Activated CD8-positive, alpha-beta T cell treated with anti-CD3 and anti-CD28 coated beads for 36 hours (primary cell): ENCODE results near the gene FDX1. TPM values are rescaled to one million over a fixed set of nuclear protein-coding genes. Genes with fewer than 3 reads are reported as not detected.
A peak's percentile ranks its signal among the peaks of the same experiment; 100 is the strongest.

ENCODE experiments used
- ATAC-seq: fragments of 200-7000 bp; cut with Tn5 transposase; one replicate; pipeline ENCODE4 v1.10.0; 2021; ENCODE audit warnings: mild to moderate bottlenecking, moderate library complexity
- CTCF ChIA-PET: fragments of 350-600 bp; sonication (Branson Sonifier 250); formaldehyde crosslinking; loops from one replicate; lab custom pipeline; 2021; ENCODE audit warnings: antibody characterized with exemption; lab: Charles Lee
- POLR2A ChIA-PET: fragments of 350-600 bp; sonication (Branson Sonifier 250); formaldehyde crosslinking; loops from one replicate; lab custom pipeline; 2021; ENCODE audit warnings: antibody characterized with exemption; lab: Charles Lee
- DNase-seq: peaks from one replicate; pipeline ENCODE4 v3.0.0-alpha.2; 2020
- H3K27ac Mint-ChIP-seq: one replicate; pipeline ENCODE4 v1.8.0; 2021; ENCODE audit warnings: mild to moderate bottlenecking, mixed read lengths
- H3K27me3 Mint-ChIP-seq: one replicate; pipeline ENCODE4 v1.8.0; 2021; ENCODE audit warnings: mixed read lengths
- H3K36me3 Mint-ChIP-seq: one replicate; pipeline ENCODE4 v1.8.0; 2021; ENCODE audit warnings: low read depth, mixed read lengths
- H3K4me1 Mint-ChIP-seq: one replicate; pipeline ENCODE4 v1.8.0; 2021; ENCODE audit warnings: low read depth, mixed read lengths
- H3K4me3 Mint-ChIP-seq: one replicate; pipeline ENCODE4 v1.8.0; 2021; ENCODE audit warnings: mild to moderate bottlenecking, moderate library complexity, mixed read lengths
- H3K9me3 Mint-ChIP-seq: one replicate; pipeline ENCODE4 v1.8.0; 2021; ENCODE audit warnings: mixed read lengths
- intact Hi-C: fragments of 100-400 bp; cut with micrococcal nuclease; formaldehyde crosslinking; loops from one replicate; pipeline ENCODE4 v1.10.0; 2022
- total RNA-seq, 2 experiments: library from RNA; stranded (reverse); gene quantifications; one replicate each; pipeline ENCODE4 v1.2.3, GENCODE V29; 2021
- TF ChIP-seq, protein P1 (sequence below): fragments of 200-600 bp; IDR thresholded peaks from one replicate; pipeline ENCODE4 v1.8.0; 2022; ENCODE audit warnings: antibody characterized with exemption, mild to moderate bottlenecking

Gene FDX1
- total RNA-seq, 2 experiments from 2014 or later: 16.9 to 17.2 TPM

DNA sequence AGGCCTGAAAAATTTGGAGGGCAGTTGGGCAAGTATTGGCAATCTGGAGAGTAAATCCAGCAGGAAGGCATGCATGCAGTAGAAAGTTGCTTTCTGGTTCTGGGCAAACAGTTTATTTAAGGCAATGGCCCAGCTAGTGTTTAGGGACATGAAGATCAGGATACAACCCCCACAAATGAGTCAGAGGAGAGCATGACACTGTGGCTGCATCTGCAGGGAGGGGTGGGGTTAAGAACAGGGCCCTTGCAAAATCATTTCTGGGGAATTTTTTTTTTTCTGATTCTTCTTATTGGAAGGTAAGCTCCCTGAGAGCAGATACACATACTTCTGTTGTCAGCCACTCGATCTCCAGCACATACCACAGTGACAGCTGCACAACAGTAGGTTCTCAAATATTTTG lies 61.1 kb downstream of the FDX1 start:
- Mint-ChIP-seq H3K36me3 (no peaks in the 10 kb centered on the region), H3K9me3 (no peaks in the 10 kb centered on the region), H3K27me3 (no peaks in the 10 kb centered on the region), H3K4me1 (no peaks in the 10 kb centered on the region), H3K27ac (no peak overlapping the region), H3K4me3 (no peak overlapping the region)
- TF ChIP-seq, protein P1, sequence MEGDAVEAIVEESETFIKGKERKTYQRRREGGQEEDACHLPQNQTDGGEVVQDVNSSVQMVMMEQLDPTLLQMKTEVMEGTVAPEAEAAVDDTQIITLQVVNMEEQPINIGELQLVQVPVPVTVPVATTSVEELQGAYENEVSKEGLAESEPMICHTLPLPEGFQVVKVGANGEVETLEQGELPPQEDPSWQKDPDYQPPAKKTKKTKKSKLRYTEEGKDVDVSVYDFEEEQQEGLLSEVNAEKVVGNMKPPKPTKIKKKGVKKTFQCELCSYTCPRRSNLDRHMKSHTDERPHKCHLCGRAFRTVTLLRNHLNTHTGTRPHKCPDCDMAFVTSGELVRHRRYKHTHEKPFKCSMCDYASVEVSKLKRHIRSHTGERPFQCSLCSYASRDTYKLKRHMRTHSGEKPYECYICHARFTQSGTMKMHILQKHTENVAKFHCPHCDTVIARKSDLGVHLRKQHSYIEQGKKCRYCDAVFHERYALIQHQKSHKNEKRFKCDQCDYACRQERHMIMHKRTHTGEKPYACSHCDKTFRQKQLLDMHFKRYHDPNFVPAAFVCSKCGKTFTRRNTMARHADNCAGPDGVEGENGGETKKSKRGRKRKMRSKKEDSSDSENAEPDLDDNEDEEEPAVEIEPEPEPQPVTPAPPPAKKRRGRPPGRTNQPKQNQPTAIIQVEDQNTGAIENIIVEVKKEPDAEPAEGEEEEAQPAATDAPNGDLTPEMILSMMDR: no peak
- ChIA-PET CTCF (interaction anchor here (1.1 kb wide), 1 partner anchor 290 kb away, joined by 3 read pairs; no protein-coding TSS in a partner anchor), POLR2A (interaction anchor here (0.7 kb wide), 1 partner anchor 10 kb away, joined by 3 read pairs; no protein-coding TSS in a partner anchor)
- peak; percentile 21 for DNase-seq
- intact Hi-C loops: no loop called here
- ATAC-seq: peak; percentile 72

DNA sequence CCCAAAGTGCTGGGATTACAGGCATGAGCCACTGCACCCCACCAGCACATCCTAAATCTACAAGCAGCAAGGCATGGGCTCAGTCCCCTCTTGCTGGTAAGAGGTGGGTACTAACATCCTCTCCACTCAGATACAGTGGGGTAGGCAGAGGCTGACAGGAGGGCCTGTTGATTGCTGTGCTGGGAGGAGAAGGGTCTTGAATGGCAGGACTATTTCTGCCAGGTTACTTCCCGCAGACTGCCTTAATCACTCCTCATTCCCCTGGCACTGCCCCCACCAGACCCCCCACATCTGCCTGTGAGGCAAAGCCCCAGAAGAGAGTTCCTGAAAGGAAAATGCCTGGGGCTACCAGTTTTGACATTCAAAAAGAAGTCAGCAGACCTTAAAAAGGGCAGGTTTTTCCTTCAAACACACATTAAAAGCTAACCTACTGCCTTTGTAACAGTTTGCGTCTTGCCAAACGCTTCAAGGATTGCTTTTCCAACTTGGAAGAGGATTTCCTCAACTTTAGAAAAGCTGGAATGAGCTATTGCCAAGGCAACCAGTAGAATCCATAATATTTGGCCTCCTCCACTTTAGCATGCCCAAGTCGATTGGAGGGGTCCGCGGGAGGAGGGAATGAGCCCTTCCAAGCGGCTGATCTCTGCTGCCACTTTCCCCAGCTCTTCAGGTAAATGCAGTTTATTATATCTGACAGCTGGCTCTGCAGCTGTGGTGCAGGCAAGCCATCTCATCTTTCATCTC lies 62.0 kb downstream of the FDX1 start:
- no peak overlapping the region for H3K27ac Mint-ChIP-seq

DNA sequence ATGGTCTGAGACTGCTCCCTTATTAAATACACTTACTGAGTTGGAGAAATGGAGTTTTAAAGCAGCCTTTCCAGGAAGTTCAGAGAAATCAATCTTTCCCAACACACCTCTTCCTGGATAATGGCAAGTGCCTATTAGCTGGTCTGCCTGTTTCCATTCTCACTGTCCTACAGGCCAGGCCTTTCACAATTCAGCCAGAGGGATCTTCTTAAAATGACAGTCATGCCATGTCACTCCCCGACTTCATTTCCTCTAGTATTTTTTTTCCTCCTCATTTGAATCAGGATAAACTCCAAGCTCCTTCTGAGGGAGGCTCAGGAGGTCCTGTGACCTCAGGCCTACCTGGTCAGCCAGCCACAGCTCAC lies 62.6 kb downstream of the FDX1 start:
- Mint-ChIP-seq H3K27ac (no peak overlapping the region), H3K9me3 (no peaks in the 10 kb centered on the region), H3K36me3 (no peaks in the 10 kb centered on the region), H3K4me1 (no peaks in the 10 kb centered on the region), H3K4me3 (no peak overlapping the region), H3K27me3 (no peaks in the 10 kb centered on the region)
- no peak for ATAC-seq
- ChIA-PET POLR2A (no interaction called here), CTCF (no interaction called here)
- TF ChIP-seq, protein P1: no peak
- no peak for DNase-seq
- intact Hi-C loops: no loop called here

More for the DNA sequence above, 62.0 kb downstream of the FDX1 start:
- TF ChIP-seq, protein P1: no peak
- no peak for ATAC-seq
- POLR2A ChIA-PET: no interaction called here
- H3K36me3 Mint-ChIP-seq: no peaks in the 10 kb centered on the region
- no peaks in the 10 kb centered on the region for H3K4me1 Mint-ChIP-seq
- no peak overlapping the region for H3K4me3 Mint-ChIP-seq
- DNase-seq: no peak
- intact Hi-C loops: no loop called here
- CTCF ChIA-PET: no interaction called here
- H3K9me3 Mint-ChIP-seq: no peaks in the 10 kb centered on the region
- H3K27me3 Mint-ChIP-seq: no peaks in the 10 kb centered on the region

DNA sequence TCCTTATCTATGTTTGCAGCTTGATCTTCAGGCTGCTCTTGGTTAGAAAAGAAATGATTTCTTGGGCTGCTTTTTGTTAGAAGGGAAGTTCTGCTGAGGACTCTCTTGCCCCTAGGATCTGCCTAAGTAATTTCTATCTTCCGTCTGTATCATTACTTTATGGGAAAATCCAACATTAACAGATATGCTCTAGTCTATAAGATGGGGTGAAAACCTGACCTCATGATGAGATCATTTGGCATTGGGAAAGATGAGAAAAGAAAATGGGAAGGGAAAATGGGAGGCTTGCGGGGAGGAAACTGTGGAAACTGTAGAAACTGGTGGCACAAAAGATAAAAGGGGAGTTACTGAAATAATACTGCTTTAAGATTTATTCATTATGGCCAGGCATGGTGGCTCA lies 63.6 kb downstream of the FDX1 start:
- no peak overlapping the region for H3K27ac Mint-ChIP-seq
- POLR2A ChIA-PET: no interaction called here
- CTCF ChIA-PET: no interaction called here
- ATAC-seq (no peak), DNase-seq (no peak)
- no peaks in the 10 kb centered on the region for H3K36me3 Mint-ChIP-seq
- no peaks in the 10 kb centered on the region for H3K9me3 Mint-ChIP-seq
- no peaks in the 10 kb centered on the region for H3K4me1 Mint-ChIP-seq
- H3K27me3 Mint-ChIP-seq: no peaks in the 10 kb centered on the region
- TF ChIP-seq, protein P1: no peak
- no peak overlapping the region for H3K4me3 Mint-ChIP-seq
- intact Hi-C loops: no loop called here

DNA sequence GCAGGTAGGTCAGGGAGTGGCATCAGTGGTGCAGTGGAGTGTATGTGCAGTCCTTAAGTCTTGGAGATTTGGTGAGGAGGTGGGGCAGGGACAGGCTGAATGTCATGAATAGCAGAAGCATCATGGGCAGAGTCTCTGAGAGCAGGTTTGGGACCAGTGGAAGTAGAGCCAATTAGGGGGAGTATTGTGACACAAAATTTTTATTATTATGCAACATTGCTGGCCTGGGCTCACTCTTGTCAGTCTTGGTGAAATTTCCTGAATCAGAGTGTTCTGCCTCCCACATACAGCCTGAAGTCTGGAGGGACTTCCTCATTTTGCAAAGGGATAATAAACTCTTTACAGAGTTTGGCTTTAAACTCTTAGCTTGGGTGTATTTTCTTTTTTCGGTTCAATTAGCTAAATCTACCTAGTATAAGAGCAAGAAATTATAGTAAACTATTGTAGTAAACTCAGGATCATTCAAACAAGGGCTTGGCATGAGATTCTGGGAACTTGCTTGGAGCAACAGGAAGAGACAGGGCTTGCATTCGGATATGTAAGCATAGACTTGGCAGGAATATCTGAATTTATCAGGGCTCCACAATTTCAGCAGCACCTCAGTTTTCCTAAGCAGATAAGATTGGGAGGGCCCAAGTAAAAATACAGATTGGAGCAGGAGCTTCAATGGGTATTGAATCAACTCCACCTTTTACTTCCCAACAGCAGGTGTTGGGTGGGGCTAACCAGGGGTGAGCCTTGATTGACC lies 67.7 kb downstream of the FDX1 start:
- Mint-ChIP-seq H3K27ac (no peak overlapping the region), H3K4me3 (no peak overlapping the region), H3K4me1 (no peaks in the 10 kb centered on the region), H3K27me3 (no peaks in the 10 kb centered on the region), H3K36me3 (no peaks in the 10 kb centered on the region), H3K9me3 (no peaks in the 10 kb centered on the region)
- DNase-seq: no peak
- TF ChIP-seq, protein P1: no peak
- POLR2A ChIA-PET: no interaction called here
- CTCF ChIA-PET: no interaction called here
- intact Hi-C loops: no loop called here
- no peak for ATAC-seq
